Lower leg skin (tissue), 3 donors: Measurements from ENCODE around the gene STT3B.

Experiments used
- POLR2A ChIP-seq, 2 donors: fragments of 450-650 bp; IDR thresholded peaks; one replicate each; pipeline ENCODE4 v1.6.1; 2016 to 2017; ENCODE audit warnings: antibody characterized with exemption in 2 of 2, mild to moderate bottlenecking in 1 of 2, moderate library complexity in 1 of 2
- TF ChIP-seq, protein P1 (sequence below), 3 donors: fragments of 450-650 bp; IDR thresholded peaks; one replicate each; pipeline ENCODE4 v1.5.1; 2016; ENCODE audit warnings: antibody characterized with exemption in 3 of 3, mild to moderate bottlenecking in 3 of 3, moderate library complexity in 2 of 3

DNA sequence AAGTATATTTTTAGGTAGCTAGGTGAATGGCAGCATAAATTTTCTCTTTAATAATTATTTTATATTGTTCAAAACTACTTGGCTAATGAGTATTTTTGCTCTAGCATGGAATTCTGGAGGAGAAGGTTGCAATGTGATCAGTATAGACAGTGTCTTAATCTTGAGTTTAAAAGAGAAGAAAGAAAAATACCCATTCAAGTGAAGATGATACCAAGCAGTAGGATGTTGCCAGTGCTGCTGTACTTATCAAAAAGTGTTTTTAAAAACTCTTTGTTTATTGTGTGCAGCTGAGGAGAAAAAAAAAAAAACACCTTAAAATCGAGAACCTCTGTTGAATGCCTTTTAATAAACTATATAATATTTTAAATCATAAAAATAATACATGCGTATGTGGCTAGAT, 47.9 kb downstream of the STT3B start:
- no peak for TF ChIP-seq POLR2A (IDR thresholded peaks at IDR 0.05)
- TF ChIP-seq, protein P1, sequence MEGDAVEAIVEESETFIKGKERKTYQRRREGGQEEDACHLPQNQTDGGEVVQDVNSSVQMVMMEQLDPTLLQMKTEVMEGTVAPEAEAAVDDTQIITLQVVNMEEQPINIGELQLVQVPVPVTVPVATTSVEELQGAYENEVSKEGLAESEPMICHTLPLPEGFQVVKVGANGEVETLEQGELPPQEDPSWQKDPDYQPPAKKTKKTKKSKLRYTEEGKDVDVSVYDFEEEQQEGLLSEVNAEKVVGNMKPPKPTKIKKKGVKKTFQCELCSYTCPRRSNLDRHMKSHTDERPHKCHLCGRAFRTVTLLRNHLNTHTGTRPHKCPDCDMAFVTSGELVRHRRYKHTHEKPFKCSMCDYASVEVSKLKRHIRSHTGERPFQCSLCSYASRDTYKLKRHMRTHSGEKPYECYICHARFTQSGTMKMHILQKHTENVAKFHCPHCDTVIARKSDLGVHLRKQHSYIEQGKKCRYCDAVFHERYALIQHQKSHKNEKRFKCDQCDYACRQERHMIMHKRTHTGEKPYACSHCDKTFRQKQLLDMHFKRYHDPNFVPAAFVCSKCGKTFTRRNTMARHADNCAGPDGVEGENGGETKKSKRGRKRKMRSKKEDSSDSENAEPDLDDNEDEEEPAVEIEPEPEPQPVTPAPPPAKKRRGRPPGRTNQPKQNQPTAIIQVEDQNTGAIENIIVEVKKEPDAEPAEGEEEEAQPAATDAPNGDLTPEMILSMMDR (IDR thresholded peaks at IDR 0.05) = no peak
